Fibroblast of mammary gland (primary cell): ENCODE data around the gene CCDC158.

ENCODE experiments used
- DNase-seq: peaks from one replicate; pipeline ENCODE4 v3.0.0-alpha.2; 2010; ENCODE audit warnings: low read depth
- H3K4me3 ChIP-seq: 2 replicates; pipeline ENCODE4 v1.5.1; 2011; ENCODE audit warnings: low read depth, mild to moderate bottlenecking, low read length, moderate library complexity; ENCODE audit not compliant: control insufficient read depth
- CTCF ChIP-seq: conservative IDR thresholded peaks from 2 replicates; pipeline ENCODE4 v1.5.1; 2011; ENCODE audit warnings: low read depth, low read length, inconsistent platforms; ENCODE audit not compliant: control insufficient read depth, insufficient read depth

CCDC158 gene

GRCh38 chr4:76420762-76421581, at the start of gene CCDC158:
Gene CCDC158 (minus strand): TSS chr4:76421141. CDS start chr4:76403207, 17,934 bp downstream.
- DNase-seq, result no peak
- H3K4me3 ChIP-seq, result peak within 1 kb of the TSS; percentile 29

GRCh38 chr4:76470532-76470931, 49.6 kb upstream of the CCDC158 start:
- no peak for TF ChIP-seq CTCF
- no peak for DNase-seq
- no peak overlapping the region for H3K4me3 ChIP-seq

More at GRCh38 chr4:76420762-76421581, at the start of gene CCDC158:
- TF ChIP-seq CTCF, result no peak

- H3K4me3 ChIP-seq, result no peak overlapping the region
- DNase-seq, result no peak
- no peak for TF ChIP-seq CTCF
Observed at GRCh38 chr4:76470064-76470463, 49.1 kb upstream of the CCDC158 start.

GRCh38 chr4:76463568-76463967, 42.6 kb upstream of the CCDC158 start:
- DNase-seq, result no peak
- no peak overlapping the region for H3K4me3 ChIP-seq
- TF ChIP-seq CTCF, result no peak

- peak; percentile 5 for DNase-seq
- no peak overlapping the region for H3K4me3 ChIP-seq
- TF ChIP-seq CTCF, result no peak
Observed at GRCh38 chr4:76459291-76459723, 38.4 kb upstream of the CCDC158 start.

- no peak for DNase-seq
- no peak overlapping the region for H3K4me3 ChIP-seq
- TF ChIP-seq CTCF, result no peak
Observed at GRCh38 chr4:76458825-76459224, 37.9 kb upstream of the CCDC158 start.
